GM18517 (cell line): ENCODE results near the gene HYDIN.

Experiments
- ATAC-seq: cut with Tn5 transposase; IDR thresholded peaks from one replicate; pipeline ENCODE4 v1.9.1; 2021; ENCODE audit warnings: mild to moderate bottlenecking, moderate library complexity; ENCODE audit not compliant: unreplicated experiment

Gene HYDIN

GRCh38 chr16:70769131-70769530 is 461.4 kb downstream of the HYDIN start:
- ATAC-seq = no peak

GRCh38 chr16:70768203-70768580 is 462.3 kb downstream of the HYDIN start:
- no peak for ATAC-seq

- no peak for ATAC-seq
Measured at GRCh38 chr16:70767377-70768202, 462.9 kb downstream of the HYDIN start.

GRCh38 chr16:70766658-70767057 is 463.9 kb downstream of the HYDIN start:
- no peak for ATAC-seq

- ATAC-seq = no peak
Measured at GRCh38 chr16:70766176-70766575, 464.3 kb downstream of the HYDIN start.

GRCh38 chr16:70765491-70765890 is 465.0 kb downstream of the HYDIN start:
- no peak for ATAC-seq

- no peak for ATAC-seq
Measured at GRCh38 chr16:70764632-70765031, 465.9 kb downstream of the HYDIN start.

GRCh38 chr16:70760221-70760620 is 470.3 kb downstream of the HYDIN start:
- ATAC-seq = no peak

GRCh38 chr16:70759666-70760065 is 470.9 kb downstream of the HYDIN start:
- no peak for ATAC-seq

- no peak for ATAC-seq
Measured at GRCh38 chr16:70758786-70759185, 471.7 kb downstream of the HYDIN start.
